Left cardiac atrium (tissue), 4 donors: ENCODE results near the gene RNF103. TPM values are rescaled to one million over a fixed set of nuclear protein-coding genes. Genes with fewer than 3 reads are reported as not detected.
A peak's percentile ranks its signal among the peaks of the same experiment; 100 is the strongest.
"Not testable (repeated sequence)": the region's sequence is repeated elsewhere in the genome, so short reads cannot be mapped to it uniquely, and the experiment has no call there.

ENCODE experiments used
- ATAC-seq, 2 donors: fragments of 200-7000 bp; cut with Tn5 transposase; one replicate each; pipeline ENCODE4 v1.9.1; 2020; ENCODE audit warnings: mild to moderate bottlenecking in 2 of 2, moderate library complexity in 2 of 2
- DNase-seq: peaks from one replicate; pipeline ENCODE4 v3.0.0-alpha.2; 2020
- intact Hi-C, 2 donors: fragments of 100-400 bp; cut with DNase I; formaldehyde crosslinking; loops; one replicate each; pipeline versions ENCODE4 v1.14.1 to v1.15.1; 2022 to 2023
- long read RNA-seq: library from polyadenylated mRNA; unstranded; transcript quantifications from one replicate; pipeline ENCODE4 v2.0.0, GENCODE V29; 2021
- total RNA-seq, 2 donors: library from RNA; stranded (reverse); fragmentation: NEBNext Ultra II Directional; extraction: Animal tissue kit (Norgen Biotek cat#: 25700); gene quantifications; one replicate each; pipeline ENCODE4 v1.2.1, GENCODE V29; 2021
- donor health status: DM: no; HTN: yes; CAD: no.
- donor health status: DM: no; HTN: yes; CAD: no; lungs with severe emphysema.
- donor health status: DM: yes; HTN: yes; CAD: no.
- donor health status: Dilated cardiomyopathy.

The RNF103 gene, protein sequence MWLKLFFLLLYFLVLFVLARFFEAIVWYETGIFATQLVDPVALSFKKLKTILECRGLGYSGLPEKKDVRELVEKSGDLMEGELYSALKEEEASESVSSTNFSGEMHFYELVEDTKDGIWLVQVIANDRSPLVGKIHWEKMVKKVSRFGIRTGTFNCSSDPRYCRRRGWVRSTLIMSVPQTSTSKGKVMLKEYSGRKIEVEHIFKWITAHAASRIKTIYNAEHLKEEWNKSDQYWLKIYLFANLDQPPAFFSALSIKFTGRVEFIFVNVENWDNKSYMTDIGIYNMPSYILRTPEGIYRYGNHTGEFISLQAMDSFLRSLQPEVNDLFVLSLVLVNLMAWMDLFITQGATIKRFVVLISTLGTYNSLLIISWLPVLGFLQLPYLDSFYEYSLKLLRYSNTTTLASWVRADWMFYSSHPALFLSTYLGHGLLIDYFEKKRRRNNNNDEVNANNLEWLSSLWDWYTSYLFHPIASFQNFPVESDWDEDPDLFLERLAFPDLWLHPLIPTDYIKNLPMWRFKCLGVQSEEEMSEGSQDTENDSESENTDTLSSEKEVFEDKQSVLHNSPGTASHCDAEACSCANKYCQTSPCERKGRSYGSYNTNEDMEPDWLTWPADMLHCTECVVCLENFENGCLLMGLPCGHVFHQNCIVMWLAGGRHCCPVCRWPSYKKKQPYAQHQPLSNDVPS
- 10 to 100 TPM; 32.2 to 43.9 TPM for total RNA-seq
- long read RNA-seq, full-length matches to known transcripts, result 18 of 20 reads
- long read RNA-seq, partial matches to known transcripts, result 0 of 20 reads
- long read RNA-seq, other reads (novel, unspliced or antisense), result 2 of 20 reads

GRCh38 chr2:86623494-86624266 is at the start of gene RNF103:
Gene RNF103, minus strand, starts transcription at chr2:86623865. Its CDS starts 979 bp downstream, at chr2:86622886.
- intact Hi-C loops, result loop anchor here in 1 of 2 donors (5.0 kb wide), 1 partner anchor 61 kb away; the partner anchor contains the start of gene CHMP3
- peak; percentile 95 to 97 for ATAC-seq
- peak; percentile 98 for DNase-seq

DNA sequence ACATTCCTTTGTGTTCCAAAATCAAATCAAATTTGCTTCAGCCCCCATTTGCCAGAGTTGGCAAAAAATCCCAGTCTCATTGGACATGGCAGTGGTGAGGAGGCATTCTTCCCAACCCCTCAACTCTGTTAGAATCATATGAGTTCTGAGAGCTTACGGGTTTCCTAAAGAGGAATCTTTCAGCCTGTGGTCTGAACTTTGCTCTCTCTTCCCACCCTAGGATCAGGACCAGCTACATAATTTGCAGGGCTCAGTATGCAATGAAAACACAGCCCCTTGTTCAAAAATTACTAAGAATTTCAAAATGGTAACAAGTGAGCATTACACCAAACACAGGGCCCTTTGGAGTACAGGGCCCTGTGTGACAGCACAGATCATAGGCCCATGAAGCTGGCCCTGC is 49.3 kb upstream of the RNF103 start:
- ATAC-seq (no peak), DNase-seq (no peak)
- intact Hi-C loops, result no loop called here

- DNase-seq (no peak), ATAC-seq (peak in 1 of 2 donors; percentile 59)
- intact Hi-C loops, result no loop called here
These were observed 48.4 kb upstream of the RNF103 start for GRCh38 chr2:86672027-86672545.

DNA sequence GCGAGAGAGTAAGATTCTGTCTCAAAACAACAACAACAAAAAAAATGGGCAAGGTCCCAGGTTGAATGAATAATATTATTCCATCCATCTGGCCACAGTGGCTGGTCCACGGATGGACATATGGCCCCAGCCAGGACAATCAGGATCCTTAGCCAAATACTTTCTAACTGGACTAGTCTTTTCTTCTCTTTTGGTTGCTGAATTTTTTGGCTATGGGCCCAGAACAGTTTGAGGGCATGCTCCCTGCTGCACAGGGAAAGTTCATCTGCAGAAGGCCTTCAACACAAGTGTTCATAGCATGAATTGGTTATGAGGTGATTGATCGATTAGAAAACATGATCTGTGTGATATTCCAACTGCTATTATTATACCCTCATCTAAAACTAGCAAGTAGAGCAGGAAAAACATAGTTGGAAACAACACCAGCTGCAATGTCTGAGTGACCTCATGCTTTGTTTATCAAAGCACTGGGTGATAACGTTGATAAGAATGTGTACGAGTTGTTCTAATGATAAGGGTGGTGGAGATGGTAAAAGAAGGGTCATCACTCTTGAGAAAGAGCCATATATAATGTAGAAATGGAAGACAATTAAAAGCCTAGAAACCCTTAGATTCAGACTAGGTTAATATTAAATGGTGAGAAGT is 47.8 kb upstream of the RNF103 start:
- intact Hi-C loops, result no loop called here
- no peak for DNase-seq
- ATAC-seq, result peak; percentile 71 to 73

- DNase-seq, ATAC-seq, intact Hi-C loops: not testable (repeated sequence)
These were observed 45.7 kb upstream of the RNF103 start for GRCh38 chr2:86669323-86669722.

DNA sequence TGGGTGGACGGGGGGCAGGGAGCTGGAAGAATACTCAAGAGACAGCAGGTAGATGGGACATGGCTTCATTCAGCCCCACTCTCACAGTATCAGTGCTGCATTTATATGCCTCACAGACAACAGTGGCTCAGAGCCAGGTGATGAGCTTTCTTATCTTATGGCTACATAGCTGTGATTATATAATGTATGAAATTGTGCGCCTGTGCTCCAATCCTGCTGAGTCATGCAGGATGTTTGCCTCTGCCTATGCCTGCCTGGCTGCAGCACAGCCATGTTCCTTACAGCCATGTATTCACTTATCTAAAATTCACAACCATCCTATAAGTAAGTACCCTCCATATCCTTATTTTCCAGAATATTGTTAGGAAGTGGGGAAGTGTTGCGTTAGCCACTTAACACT is 37.7 kb upstream of the RNF103 start:
- intact Hi-C loops, result no loop called here
- ATAC-seq, result no peak
- DNase-seq, result no peak

GRCh38 chr2:86650188-86650587 is 26.5 kb upstream of the RNF103 start:
- ATAC-seq (no peak), DNase-seq (no peak)
- intact Hi-C loops, result no loop called here

- DNase-seq (no peak), ATAC-seq (no peak)
- intact Hi-C loops, result no loop called here
These were observed 25.7 kb upstream of the RNF103 start for GRCh38 chr2:86649119-86649947.

DNA sequence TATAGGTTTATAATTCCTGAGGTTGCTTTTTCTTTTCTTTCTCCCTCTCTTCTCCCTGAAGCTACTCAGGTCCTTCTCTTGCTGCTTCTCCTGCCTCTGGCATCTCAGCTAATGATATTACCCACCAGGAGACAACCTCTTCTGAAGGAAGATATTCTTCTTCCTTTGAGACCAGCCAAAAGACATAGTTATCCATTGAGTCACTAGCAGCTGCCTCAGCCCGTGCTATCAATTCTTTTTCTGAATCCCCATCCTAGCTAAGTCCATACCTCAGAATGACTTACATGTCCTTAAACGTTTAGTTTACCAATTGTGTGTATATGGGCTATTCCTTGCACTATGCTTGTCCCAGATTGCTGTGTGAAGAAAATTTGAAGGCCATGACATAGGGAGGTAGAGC is 25.0 kb upstream of the RNF103 start:
- intact Hi-C loops, result no loop called here
- no peak for DNase-seq
- no peak for ATAC-seq

DNA sequence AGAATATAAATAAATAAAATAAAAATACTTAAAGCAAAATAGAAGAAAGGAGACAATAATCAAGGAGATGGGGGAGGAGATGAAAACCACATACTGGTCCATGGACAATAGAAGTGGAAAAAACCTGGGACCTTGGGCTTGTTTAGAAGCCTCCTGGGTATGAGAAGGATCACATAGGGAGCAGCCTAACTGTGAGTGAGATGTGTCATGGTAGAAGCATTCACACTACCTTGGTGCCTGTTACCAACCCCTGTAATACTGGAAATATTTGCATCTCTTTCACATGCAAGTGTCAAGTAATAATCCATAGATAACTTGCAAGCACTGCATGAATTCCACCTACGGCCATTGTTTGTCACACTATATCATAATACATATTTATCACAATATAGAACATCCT is 23.2 kb upstream of the RNF103 start:
- intact Hi-C loops, result no loop called here
- no peak for ATAC-seq
- DNase-seq, result no peak

- no peak for ATAC-seq
- DNase-seq, result no peak
- intact Hi-C loops, result no loop called here
These were observed 22.7 kb upstream of the RNF103 start for GRCh38 chr2:86646329-86646728.

- ATAC-seq (no peak), DNase-seq (no peak)
- intact Hi-C loops, result no loop called here
These were observed 22.1 kb upstream of the RNF103 start for GRCh38 chr2:86645752-86646151.

DNA sequence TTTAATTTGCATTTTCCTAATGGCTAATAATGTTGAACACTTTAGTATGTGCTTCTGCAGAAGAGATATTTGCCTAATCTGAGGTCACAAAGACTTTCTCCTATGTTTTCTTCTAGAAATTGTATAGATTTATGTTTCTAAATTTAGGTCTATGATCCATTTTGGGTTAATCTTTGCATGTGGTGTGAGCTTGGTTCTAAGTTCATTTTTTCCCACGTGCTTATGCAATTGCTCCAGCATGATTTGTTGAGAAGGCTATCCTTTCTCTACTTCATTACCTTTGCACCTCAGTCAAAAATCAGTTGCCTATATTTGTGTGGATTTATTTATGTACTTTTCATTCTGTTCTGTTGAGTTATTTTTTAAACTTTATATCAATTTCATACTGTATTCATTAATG is 15.0 kb upstream of the RNF103 start:
- intact Hi-C loops, result no loop called here
- DNase-seq, result no peak
- no peak for ATAC-seq

DNA sequence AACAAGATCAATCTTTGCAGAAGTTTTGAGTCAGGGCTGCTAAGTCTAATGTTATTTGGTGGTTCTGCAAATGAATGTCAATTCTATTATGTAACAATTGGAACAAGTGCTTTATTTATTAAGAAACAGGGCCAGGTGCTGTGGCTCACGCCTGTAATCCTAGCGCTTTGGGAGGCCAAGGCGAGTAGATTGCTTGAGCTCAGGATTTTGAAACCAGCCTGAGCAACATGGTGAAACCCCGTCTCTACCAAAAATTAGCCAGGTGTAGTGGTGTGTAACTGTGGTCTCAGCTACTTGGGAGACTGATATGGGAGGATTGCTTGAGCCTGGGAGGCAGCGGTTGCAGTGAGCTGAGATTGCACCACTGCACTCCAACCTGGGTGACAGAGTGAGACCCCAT is 13.2 kb upstream of the RNF103 start:
- ATAC-seq, result no peak
- intact Hi-C loops, result no loop called here
- no peak for DNase-seq

DNA sequence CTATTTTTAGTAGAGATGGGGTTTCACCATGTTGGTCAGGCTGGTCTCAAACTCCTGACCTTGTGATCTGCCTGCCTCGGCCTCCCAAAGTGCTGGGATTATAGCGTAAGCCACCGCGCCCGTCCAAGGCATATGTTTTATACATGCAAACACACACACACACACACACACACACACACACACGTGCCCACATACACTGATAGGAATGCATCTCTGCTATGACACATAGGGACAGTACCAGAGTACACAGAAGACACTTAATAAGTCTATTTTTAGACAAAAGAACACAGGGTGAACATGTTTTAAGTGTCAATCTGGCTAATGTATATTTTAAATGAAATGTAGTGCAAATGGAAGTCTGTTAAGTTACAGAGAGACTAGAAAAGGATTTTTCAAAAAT is 10.7 kb upstream of the RNF103 start:
- ATAC-seq, result no peak
- intact Hi-C loops, result no loop called here
- no peak for DNase-seq

- intact Hi-C loops, result no loop called here
- DNase-seq, result no peak
- peak; percentile 33 to 63 for ATAC-seq
These were observed 9.5 kb upstream of the RNF103 start for GRCh38 chr2:86633155-86633651.

DNA sequence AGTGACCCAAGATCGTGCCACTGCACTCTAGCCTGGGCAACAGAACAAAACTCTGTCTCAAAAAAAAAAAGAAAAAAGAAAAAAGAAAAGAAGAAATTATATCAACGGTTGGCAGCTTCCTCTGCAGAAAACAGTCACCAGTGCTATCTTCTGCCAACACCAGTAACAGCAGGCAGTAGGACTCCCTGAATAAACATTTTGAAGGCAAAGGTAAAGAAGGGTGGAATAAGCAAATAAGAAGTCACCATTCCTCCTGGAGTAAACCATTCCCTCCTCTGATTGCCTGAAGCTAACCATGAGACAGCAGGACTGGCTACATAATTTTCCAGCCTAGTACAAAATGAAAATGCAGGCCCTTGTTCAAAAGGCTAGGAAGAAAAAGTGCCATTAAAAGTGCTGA is 9.0 kb upstream of the RNF103 start:
- intact Hi-C loops, result no loop called here
- no peak for DNase-seq
- no peak for ATAC-seq
